Dedifferentiated amniotic fluid mesenchymal stem cell (primary cell): Measurements from ENCODE around the gene KLHL28.
A peak's percentile ranks its signal among the peaks of the same experiment; 100 is the strongest.

Experiments
- DNase-seq: peaks from one replicate; pipeline ENCODE4 v3.0.0-alpha.2; 2016; ENCODE audit errors: extremely low spot score

KLHL28 gene

DNA sequence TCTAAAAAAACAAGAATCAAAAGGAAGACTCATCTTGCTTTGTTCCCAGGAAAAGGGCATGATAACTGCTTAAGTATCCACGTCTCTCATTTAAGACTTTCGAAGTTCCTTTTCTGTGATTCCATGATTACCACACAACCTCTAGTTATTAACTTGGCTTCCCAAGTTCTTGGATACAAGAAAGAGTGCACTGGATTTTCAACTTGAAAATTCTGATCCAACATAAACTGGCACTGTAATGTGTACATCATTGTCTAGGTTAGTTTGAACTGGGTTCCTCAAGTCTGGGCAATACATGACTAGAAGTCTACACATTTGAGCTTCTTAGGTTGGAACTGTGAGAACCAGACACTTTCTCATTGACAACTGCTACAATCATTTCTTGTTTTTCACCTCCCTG, 1.6 kb downstream of the KLHL28 start:
- DNase-seq = no peak

DNA sequence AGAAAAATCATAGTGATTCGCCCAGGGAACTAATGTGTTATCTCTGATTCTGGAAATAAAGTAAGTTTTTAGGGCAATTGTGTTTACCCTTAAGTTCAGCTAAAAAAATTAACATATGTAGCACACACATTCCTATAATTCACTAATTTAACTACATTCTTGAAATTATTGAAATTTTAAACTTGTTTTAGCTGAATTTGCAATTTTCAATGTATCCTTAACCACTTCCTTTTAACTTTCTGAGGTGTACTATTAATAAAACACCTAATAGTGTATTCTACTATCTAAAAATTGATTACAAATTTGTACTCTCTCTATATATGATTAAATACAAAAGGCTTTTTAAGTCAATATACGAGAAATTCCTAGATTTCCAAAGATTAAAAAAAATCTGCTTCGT, 2.2 kb downstream of the KLHL28 start:
- DNase-seq = no peak

DNA sequence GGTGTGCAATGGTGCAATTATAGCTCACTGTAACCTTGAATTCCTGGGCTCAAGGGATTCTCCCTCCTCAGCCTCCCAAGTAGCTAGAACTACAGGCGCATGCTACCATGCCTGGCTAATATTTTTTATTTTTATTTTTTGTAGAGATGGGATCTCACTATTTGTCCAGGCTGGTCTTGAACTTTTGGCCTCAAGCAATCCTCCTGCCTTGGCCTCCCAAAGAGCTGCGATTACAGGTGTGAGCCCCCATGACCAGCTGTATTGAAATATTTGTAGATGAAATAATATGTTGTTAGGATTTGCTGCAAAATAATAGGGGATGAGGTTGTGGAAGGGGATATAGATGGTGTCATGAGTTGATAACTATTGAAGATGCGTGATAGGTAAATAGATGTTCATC, 4.9 kb downstream of the KLHL28 start:
- no peak for DNase-seq

DNA sequence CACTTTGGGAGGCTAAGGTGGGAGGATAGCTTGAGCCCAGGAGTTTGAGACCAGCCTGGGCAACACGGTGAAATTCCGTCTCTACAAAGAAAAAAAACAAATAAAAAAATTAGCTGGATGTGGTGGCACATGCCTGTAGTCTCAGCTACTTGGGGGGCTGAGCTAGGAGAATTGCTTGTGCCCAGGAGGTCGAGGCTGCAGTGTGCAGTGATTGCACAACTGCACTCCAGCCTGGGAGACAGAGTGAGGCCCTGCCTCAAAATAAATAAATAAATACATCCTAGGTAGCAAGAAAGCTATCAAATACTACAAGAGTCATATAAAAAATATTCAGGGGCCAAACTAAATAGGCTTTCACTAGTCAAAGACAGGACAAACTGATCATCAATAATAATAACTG, 6.2 kb downstream of the KLHL28 start:
- DNase-seq = no peak

DNA sequence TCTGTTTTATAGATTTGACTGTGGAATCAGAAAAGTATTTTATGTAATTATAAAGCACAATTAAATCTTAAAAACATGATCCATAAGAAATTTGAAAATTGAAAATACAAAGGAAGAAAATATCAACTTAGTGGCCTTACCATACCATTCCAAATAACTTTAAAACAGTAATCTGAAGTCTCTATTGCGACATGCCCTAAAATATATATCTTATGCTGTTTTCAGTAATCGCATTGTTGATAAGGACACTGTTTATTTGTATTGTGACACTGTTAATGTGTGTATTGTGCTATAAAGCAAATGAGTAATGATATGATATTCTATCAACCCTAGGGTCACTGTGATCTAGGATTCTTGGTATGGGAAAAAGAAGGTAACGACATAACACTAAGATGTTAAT, 7.0 kb downstream of the KLHL28 start:
- no peak for DNase-seq

DNA sequence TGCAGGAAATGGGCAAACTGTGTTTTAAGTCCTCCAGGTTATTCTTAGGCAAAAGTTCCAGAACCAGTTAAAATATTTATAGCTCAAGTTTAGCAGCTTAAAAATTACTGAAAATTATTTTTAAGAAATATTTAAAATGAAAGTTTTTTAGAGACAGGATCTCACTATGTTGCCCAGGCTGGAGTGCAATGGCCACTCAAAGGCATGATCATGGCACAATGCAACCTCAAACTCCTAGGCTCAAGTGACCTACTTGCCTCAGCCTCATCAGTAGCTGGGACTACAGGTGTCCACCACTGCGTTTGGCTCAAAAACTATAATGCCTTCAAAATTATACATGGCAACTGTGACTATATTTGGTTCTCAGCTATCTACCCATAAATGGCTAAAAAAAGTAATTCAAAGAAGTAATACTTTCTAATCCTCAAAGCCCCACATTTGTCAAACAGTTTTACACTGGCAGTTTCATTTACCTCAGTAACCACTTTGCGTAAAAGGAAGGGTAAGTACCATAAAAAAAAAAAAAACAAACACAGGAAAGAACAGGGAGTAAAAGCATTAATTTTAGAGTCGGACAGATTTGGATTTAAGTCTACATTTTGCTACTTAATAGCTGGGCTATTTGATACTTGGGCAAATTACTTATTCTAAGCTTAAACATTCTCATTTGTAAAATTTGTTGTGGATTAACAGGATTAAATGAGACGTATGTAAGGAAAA, 9.2 kb downstream of the KLHL28 start:
- DNase-seq = no peak

DNA sequence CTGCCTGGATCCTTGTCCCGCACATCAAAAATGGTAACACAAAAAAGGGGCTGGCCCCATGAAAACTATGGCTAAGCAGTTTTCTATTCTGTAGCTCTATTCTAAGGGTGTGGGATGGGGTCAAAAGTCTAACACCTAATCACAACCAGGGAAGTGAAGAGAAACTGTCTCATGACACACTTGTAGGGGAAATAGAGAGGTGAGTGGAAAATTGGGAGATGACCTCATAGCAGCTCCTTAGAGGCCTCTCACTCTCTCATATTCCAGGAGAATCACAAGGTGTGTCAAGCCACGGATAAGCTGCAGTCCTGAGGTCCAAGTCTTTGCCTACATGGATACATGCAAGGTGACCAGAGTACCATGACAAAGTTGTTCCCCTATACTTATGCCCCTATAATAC, 10.7 kb downstream of the KLHL28 start:
- DNase-seq = no peak

DNA sequence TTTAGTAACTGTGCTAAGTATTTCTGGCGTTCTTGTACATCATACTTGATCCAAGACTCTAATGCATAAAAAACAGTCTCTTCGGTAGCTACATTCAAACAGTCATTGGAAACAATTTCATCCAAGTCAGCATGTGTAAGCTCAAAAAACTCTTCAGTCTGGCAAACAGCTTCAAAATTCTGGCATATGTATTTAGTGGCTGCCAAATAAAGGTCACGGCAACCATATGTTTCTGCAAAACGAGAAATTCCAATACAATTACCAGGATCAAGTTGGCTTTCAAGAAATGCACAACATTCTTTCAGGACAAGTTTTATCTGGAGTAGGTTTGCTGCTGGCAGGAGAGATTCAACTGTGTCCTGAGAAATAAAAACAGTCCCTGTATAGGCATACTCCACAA, 16.5 kb downstream of the KLHL28 start:
- peak; percentile 85 for DNase-seq

DNA sequence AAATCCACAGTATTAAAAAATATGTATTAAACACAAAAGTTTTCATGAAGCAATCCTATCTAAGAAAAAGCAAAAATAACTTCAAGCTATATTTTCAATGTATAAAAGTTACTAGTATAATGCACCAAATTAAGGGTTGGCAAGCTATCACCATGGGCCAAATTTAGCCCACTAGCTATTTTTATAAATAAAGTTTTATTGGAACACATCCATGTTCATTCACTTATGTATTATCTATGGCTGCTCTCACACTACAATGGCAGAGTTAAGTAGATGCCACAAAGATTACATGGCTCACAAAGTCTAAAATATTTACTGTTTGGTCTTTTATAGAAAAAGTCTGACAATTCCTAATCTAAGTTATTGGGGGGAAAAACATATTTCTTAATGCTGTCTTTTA, 17.6 kb downstream of the KLHL28 start:
- DNase-seq = no peak

DNA sequence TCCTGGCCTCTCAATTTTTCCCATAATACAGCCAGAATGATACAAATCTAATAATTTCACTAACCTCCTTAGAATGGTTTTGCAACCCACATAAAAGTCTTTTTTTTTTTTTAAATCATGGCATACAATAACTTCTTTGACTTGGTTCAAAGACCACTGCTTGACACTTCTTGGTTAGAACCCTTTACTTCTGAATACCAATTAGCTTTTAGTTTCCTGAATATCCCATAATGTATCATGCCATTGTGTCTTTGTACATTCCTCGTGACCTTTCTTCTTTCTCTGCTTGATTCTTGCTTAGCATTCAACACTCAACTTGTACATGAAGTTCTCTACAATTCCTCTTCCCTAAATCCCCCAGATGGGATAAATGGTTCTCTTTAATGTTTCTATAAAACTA, 19.3 kb downstream of the KLHL28 start:
- DNase-seq = no peak

DNA sequence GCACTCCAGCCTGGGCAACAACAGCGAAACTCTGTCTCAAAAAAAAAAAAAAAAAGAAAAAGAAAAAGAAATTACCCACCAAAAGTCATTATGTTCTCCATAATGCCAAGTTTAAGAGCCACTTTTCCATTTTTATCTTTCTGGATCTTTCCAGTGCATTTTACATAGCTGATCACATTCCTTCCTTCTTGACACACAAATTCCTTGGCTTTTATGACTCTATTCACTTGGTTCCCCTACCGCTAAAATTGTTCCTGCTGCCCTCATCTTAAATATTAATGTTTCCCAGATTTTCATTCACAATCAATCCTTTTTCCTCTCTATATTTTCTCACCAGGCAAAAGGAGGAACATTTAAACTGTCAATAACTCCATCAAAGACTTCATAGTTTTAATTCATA, 20.2 kb downstream of the KLHL28 start:
- DNase-seq = no peak

DNA sequence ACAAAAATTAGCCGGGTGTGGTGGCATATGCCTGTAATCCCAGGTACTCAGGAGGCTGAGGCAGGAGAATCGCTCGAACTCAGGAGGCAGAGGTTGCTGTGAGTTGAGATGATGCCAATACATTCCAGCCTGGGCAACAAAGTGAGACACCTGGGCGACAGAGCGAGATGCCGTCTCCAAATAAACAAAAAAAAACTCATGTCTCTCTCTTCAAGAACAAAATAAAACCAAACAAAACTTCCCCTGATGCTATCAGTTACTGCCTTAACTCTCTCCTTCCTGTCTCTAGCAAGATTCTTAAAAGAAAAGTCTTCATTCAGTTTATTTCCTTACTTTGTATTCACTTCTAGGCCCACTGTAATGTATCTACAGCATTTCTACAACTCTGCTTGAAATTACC, 20.8 kb downstream of the KLHL28 start:
- no peak for DNase-seq

DNA sequence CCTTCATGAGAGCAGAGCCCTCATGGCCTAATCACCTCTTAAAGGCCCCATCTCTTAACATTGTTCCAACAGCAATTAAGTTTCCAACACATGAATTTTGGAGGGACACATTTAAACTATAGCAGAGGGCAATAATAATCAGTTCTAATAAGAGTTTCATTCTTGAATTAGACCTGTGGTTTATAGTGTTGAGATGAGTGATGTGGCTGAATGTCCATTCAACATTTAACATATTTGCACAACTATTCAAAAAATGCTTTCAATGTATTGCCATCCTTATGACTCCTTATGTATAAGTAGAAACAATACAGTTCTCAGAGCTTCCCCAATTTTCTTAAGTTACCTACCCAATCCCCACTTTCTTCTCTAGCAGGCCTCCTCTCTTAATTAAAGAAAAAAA, 21.5 kb downstream of the KLHL28 start:
- DNase-seq = no peak

DNA sequence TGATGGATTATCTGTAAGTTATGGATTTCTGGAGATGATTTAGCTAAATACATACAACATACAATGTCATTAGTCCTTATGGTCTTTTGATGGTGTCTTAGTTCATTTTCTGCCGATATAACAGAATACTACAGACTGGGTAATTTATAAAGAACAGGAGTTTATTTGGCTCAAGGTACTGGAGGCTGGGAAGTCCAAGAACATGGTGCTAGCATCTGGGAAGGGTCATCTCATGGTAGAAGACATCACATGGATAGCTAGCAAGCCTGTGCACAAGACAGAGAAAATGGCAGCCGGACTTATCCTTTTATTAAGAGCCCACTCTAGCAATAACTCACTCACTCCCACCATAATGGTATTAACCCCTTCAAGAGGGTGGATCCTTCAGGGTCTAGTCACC, 24.2 kb downstream of the KLHL28 start:
- no peak for DNase-seq

DNA sequence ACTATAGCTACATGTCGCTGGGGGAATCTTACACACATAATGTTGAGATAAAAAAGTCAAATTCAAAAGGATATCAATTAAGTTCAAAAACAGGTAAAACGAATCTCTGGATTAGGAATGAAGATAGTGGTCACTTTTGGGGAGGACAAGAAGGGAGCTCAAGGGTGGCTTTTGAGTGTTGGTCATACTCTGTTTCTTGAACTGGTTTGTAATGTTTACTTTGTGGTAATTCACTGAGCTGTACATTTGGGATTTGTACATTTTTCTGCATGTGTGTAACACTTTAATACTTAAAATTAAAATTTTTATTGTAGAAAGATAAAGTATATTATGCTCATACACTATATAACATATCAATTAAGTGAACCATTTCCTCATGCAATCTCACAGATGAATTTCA, 26.6 kb downstream of the KLHL28 start:
- no peak for DNase-seq

DNA sequence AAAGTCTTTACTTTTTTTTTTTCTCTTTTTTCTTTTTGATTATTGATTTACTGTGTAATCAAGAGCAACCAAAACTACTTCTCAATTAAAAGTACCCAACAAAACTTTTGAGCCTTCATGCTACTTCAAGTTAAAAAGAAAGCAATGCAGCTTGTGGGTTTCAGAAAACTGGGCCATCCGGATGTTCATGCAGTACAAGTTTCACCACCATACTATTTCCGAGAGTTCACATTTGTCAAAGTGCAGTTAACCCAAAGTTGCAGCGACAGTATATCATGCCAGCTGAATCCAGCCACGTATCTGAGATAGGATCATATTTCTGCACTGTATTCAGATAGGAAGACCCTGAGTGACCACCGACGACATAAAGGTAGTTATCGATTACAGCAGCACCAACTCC, 33.0 kb downstream of the KLHL28 start:
- DNase-seq = no peak

DNA sequence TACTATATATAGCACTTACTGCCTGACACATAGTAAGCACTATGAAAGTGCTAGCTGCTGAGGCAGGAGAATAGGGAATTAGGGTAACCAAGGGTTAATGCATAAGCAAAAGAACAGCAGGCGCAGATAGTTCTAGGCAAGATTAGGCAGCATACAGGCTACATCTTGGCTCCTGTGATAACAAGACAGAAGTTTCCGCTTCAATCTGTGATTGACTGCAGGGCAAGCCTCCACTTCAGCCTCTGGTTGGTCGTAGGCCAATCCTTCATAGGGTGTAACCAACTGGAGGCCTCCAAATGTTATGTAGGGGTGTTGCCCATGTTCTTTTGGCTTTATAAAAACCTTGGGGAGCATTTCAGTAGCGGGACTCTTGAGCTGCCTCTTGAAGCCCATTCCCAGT, 46.9 kb downstream of the KLHL28 start:
- DNase-seq = no peak

DNA sequence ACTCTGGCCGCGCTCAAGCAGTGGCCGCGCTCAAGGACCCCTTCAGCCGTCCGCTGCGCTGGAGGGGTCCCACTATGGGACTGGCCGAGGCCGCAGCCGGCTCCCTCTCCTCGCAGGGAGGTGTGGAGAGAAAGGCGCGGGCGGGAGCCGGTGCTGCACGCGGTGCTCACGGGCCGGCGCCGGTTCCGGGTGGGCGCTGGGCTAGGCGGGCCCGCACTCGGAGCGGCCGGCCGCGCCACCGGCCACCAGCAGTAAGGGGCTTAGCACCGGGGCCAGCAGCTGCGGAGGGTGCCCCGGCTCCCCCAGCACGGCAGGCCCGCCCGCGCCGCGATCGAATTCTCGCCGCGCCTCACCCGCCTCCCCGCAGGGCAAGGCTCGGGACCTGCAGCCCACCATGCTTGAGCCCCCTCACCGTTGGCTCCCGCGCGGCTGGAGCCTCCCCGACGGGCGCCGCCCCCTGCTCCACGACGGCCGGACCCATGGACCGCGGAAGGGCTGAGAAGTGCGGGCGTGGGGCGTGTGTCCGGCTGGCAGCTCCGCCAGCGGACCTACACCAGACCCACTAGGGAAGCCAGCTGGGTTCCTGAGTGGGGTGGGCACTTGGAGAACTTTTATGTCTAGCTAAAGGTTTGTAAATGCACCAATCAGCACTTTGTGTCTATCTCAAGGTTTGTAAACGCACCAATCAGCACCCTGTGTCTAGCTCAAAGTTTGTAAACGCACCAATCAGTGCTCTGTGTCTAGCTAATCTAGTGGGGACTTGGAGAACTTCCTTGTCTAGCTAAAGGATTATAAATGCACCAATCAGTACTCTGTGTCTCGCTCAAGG, 49.5 kb downstream of the KLHL28 start:
- no peak for DNase-seq

DNA sequence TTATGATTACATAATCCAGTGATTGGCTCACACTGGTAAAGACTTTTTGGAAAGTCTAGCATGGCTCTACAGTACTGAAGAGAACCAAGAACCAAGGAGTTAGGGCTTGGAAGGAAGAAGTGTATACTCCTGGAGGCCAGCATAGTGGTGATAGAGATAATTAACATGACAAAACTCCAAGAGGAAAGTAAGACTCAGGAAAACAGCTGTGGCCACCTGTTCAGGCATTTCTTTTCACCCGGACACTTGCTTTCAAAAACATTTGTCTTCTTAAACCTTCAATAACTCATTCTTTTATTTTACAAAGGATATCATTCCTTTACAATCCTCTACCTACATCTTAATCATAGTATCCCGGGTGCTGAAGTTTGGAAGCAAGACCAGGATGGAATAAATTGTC, 50.9 kb downstream of the KLHL28 start:
- DNase-seq = no peak

DNA sequence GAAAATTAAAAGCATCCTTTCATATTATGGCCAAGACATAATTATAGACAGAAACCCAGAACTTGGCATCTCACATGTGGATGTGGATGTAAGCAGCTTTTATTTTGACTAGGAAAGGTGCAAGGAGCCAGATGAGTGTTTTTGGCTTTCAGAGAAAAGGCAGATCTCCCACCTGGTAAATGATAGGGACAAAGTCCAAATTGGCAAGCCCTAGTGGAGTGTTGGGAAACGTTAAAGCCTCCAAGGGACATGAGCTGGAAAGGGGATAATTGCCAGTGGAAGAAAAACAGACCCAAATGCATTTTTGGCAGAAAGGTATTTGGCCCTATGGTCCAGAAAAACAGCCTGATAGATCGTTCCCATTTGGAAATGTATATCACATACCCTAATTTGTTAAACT, 60.1 kb downstream of the KLHL28 start:
- no peak for DNase-seq

DNA sequence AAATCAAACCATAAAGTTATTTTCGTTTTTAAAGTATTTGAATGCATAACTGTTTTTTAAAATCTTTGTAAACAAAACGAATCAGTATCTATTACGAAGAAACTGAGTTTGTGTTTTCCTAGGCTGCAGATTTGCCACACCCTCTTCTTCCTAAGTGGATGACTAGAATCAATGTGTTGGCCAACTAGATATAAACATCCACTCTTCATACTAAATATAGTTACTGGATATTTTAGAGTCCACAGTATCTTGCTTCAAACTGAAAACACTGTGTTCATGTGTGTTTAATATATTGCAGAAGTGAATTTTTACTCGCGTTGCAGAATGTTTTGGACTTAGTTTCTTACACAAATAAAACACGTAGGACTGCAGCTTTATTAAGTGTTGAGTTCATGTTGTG, 63.2 kb downstream of the KLHL28 start:
- DNase-seq = peak; percentile 15

DNA sequence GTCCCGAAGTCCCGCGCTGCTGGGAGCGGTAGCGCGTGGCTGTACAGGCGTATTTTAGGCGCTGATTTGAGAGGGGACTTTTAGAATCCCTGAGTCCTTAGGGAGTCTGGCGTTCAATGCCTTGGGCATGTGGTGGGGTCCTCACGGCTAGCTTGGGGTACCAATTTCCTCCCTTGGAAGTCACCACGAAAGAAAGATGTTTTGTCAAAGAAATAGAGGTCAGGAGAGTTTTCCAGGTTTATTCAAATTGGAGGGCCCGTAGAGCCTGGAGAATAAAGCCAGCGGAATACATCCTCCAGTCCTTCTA, 63.9 kb downstream of the KLHL28 start:
- DNase-seq = no peak

DNA sequence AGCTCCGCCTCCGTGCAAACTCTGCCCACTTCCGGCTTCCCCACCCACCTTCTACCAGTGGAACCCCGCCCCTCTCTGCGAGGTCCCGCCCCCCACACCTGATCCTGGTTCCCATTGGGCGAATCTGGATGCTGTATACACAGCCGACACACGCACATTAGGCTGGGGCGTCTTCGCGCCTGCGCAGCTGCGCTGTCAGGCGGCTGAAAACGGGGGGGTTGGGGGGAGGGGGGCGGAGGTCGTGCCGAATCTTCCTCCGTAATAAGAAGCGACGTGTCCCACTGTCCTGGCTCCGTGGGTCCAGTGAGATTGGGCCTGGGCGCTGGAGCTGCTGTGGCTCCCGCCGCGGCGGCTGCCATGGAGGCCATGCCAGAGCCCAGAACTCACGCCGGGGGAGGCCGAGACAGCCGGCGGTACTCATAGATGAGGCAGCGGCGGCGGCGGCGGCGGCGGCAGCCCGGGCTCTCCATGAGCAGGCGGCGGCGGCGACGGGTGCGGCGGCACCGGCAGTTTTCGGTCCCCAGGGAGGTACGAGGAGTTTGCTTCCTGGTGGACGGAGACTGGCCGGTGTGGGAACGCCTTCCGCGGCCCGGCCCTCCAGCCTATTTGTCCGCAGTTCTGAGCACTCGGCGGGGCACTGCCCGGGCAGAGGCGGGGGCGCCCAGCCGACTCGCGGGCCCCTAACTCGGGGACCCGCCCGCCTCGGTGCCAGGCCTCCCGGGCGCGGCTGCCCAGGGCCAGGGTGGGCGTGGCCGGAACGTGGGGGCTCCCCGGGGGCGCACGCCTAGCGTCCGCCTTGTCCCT, 64.5 kb downstream of the KLHL28 start:
- DNase-seq = peak; percentile 96
